ENCODE results near the gene MARK2.

DNA sequence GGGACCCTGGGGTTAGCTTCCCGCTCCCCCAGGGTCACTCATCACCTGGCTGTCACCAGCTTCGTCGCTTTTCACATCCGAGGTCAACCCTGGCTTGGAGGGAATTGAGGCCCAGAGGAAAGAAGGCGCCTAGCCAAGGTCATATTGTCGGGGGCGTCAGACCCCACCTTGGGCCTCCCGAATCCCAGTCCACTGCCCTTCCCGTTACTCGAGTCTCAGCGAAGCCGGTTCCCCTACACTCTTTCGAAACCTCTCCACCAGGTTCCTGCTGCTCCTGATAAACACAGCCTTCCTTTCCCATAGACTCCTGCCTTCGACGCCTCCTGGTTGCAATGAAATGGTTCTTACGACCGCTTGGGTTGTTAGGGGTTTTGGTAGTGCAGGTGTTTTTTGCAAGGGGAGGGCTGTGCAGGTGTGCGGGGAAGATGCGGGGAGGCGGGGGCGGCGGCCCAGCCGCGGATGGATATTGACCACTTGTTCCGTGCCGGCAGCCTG, 100.5 kb downstream of the MARK2 start:
- no peak for TF ChIP-seq POLR2A (IDR thresholded peaks at IDR 0.05)
- TF ChIP-seq, protein P1, sequence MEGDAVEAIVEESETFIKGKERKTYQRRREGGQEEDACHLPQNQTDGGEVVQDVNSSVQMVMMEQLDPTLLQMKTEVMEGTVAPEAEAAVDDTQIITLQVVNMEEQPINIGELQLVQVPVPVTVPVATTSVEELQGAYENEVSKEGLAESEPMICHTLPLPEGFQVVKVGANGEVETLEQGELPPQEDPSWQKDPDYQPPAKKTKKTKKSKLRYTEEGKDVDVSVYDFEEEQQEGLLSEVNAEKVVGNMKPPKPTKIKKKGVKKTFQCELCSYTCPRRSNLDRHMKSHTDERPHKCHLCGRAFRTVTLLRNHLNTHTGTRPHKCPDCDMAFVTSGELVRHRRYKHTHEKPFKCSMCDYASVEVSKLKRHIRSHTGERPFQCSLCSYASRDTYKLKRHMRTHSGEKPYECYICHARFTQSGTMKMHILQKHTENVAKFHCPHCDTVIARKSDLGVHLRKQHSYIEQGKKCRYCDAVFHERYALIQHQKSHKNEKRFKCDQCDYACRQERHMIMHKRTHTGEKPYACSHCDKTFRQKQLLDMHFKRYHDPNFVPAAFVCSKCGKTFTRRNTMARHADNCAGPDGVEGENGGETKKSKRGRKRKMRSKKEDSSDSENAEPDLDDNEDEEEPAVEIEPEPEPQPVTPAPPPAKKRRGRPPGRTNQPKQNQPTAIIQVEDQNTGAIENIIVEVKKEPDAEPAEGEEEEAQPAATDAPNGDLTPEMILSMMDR (IDR thresholded peaks at IDR 0.05): peak in 1 of 7 experiments; percentile 30

Measured in body of pancreas (tissue), 4 donors.